ENCODE measurements around the gene LRRC40.

The LRRC40 gene

DNA sequence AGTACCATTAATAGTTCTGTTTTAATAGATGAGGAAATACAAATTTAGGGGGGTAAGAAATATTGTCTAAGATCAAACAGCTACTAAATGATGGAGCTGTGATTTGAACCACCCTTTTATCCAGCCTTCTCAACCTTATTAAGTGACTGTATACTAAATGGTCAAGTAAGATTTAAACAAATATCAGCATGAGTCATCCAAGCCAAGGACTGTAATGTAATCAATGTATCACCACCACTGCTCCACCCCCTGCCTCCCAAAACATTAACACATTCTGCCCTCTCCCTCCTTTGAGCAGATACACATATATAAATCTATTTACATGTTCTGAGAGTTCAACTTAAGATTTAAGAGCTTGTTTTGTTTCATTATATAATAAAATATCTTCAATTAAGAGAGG lies 58.9 kb downstream of the LRRC40 start:
- Histone ChIP-seq H3K27ac (ENCODE audit: extremely low read depth, low read depth, low read length) (no peak overlapping the region), H3K4me1 (ENCODE audit: control insufficient read depth, insufficient read depth, low read length) (no peaks in the 10 kb centered on the region), H3K9me3 (ENCODE audit: control insufficient read depth, insufficient read depth, low read depth, low read length) (no peaks in the 10 kb centered on the region), H3K4me3 (ENCODE audit: low read depth, low read length) (no peak overlapping the region), H3K36me3 (ENCODE audit: control insufficient read depth in 2 of 2, insufficient read depth in 1 of 2, low read length in 2 of 2) (peaks cover 12 to 16% of the 10 kb centered on the region in 2 experiments)
- no peak for TF ChIP-seq SETDB1 (IDR thresholded peaks at IDR 0.05; ENCODE audit: insufficient read length, low read length)
- TF ChIP-seq, protein P1, sequence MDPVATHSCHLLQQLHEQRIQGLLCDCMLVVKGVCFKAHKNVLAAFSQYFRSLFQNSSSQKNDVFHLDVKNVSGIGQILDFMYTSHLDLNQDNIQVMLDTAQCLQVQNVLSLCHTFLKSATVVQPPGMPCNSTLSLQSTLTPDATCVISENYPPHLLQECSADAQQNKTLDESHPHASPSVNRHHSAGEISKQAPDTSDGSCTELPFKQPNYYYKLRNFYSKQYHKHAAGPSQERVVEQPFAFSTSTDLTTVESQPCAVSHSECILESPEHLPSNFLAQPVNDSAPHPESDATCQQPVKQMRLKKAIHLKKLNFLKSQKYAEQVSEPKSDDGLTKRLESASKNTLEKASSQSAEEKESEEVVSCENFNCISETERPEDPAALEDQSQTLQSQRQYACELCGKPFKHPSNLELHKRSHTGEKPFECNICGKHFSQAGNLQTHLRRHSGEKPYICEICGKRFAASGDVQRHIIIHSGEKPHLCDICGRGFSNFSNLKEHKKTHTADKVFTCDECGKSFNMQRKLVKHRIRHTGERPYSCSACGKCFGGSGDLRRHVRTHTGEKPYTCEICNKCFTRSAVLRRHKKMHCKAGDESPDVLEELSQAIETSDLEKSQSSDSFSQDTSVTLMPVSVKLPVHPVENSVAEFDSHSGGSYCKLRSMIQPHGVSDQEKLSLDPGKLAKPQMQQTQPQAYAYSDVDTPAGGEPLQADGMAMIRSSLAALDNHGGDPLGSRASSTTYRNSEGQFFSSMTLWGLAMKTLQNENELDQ (tag by site-specific recombination; IDR thresholded peaks at IDR 0.05; ENCODE audit: low read depth) = no peak
- TF ChIP-seq KLF1 (tag by site-specific recombination; IDR thresholded peaks at IDR 0.05) = no peak
- TF ChIP-seq, protein P2, sequence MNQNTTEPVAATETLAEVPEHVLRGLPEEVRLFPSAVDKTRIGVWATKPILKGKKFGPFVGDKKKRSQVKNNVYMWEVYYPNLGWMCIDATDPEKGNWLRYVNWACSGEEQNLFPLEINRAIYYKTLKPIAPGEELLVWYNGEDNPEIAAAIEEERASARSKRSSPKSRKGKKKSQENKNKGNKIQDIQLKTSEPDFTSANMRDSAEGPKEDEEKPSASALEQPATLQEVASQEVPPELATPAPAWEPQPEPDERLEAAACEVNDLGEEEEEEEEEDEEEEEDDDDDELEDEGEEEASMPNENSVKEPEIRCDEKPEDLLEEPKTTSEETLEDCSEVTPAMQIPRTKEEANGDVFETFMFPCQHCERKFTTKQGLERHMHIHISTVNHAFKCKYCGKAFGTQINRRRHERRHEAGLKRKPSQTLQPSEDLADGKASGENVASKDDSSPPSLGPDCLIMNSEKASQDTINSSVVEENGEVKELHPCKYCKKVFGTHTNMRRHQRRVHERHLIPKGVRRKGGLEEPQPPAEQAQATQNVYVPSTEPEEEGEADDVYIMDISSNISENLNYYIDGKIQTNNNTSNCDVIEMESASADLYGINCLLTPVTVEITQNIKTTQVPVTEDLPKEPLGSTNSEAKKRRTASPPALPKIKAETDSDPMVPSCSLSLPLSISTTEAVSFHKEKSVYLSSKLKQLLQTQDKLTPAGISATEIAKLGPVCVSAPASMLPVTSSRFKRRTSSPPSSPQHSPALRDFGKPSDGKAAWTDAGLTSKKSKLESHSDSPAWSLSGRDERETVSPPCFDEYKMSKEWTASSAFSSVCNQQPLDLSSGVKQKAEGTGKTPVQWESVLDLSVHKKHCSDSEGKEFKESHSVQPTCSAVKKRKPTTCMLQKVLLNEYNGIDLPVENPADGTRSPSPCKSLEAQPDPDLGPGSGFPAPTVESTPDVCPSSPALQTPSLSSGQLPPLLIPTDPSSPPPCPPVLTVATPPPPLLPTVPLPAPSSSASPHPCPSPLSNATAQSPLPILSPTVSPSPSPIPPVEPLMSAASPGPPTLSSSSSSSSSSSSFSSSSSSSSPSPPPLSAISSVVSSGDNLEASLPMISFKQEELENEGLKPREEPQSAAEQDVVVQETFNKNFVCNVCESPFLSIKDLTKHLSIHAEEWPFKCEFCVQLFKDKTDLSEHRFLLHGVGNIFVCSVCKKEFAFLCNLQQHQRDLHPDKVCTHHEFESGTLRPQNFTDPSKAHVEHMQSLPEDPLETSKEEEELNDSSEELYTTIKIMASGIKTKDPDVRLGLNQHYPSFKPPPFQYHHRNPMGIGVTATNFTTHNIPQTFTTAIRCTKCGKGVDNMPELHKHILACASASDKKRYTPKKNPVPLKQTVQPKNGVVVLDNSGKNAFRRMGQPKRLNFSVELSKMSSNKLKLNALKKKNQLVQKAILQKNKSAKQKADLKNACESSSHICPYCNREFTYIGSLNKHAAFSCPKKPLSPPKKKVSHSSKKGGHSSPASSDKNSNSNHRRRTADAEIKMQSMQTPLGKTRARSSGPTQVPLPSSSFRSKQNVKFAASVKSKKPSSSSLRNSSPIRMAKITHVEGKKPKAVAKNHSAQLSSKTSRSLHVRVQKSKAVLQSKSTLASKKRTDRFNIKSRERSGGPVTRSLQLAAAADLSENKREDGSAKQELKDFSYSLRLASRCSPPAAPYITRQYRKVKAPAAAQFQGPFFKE (tag by site-specific recombination; IDR thresholded peaks at IDR 0.05; ENCODE audit: borderline replicate concordance) = no peak
- no peak for TF ChIP-seq ZNF76 (tag by site-specific recombination; IDR thresholded peaks at IDR 0.05; ENCODE audit: borderline replicate concordance, low read depth)
- TF ChIP-seq, protein P3, sequence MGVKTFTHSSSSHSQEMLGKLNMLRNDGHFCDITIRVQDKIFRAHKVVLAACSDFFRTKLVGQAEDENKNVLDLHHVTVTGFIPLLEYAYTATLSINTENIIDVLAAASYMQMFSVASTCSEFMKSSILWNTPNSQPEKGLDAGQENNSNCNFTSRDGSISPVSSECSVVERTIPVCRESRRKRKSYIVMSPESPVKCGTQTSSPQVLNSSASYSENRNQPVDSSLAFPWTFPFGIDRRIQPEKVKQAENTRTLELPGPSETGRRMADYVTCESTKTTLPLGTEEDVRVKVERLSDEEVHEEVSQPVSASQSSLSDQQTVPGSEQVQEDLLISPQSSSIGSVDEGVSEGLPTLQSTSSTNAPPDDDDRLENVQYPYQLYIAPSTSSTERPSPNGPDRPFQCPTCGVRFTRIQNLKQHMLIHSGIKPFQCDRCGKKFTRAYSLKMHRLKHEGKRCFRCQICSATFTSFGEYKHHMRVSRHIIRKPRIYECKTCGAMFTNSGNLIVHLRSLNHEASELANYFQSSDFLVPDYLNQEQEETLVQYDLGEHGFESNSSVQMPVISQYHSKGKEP (tag by site-specific recombination; IDR thresholded peaks at IDR 0.05) = no peak
- no peak for TF ChIP-seq ZNF785 (tag by site-specific recombination; IDR thresholded peaks at IDR 0.05)
- no peak for TF ChIP-seq MZF1 (tag by site-specific recombination; IDR thresholded peaks at IDR 0.05; ENCODE audit: borderline replicate concordance)
- no peak for TF ChIP-seq ZNF311 (tag by site-specific recombination; IDR thresholded peaks at IDR 0.05; ENCODE audit: borderline replicate concordance)
- no peak for TF ChIP-seq KLF7 (tag by site-specific recombination; IDR thresholded peaks at IDR 0.05; ENCODE audit: borderline replicate concordance)
- TF ChIP-seq REPIN1 (tag by site-specific recombination; IDR thresholded peaks at IDR 0.05; ENCODE audit: low read depth) = no peak
- no peak for TF ChIP-seq ZFP41 (tag by site-specific recombination; IDR thresholded peaks at IDR 0.05; ENCODE audit: borderline replicate concordance)
- no peak for TF ChIP-seq KLF16 (tag by site-specific recombination; IDR thresholded peaks at IDR 0.05)
- TF ChIP-seq SALL2 (tag by site-specific recombination; IDR thresholded peaks at IDR 0.05; ENCODE audit: borderline replicate concordance) = no peak
- no peak for TF ChIP-seq ZNF37A (tag by site-specific recombination; IDR thresholded peaks at IDR 0.05)
- TF ChIP-seq, protein P4, sequence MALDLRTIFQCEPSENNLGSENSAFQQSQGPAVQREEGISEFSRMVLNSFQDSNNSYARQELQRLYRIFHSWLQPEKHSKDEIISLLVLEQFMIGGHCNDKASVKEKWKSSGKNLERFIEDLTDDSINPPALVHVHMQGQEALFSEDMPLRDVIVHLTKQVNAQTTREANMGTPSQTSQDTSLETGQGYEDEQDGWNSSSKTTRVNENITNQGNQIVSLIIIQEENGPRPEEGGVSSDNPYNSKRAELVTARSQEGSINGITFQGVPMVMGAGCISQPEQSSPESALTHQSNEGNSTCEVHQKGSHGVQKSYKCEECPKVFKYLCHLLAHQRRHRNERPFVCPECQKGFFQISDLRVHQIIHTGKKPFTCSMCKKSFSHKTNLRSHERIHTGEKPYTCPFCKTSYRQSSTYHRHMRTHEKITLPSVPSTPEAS (tag by site-specific recombination; IDR thresholded peaks at IDR 0.05) = no peak
- no peak for TF ChIP-seq ZNF394 (tag by site-specific recombination; IDR thresholded peaks at IDR 0.05; ENCODE audit: borderline replicate concordance)
- no peak for TF ChIP-seq ZNF416 (tag by site-specific recombination; IDR thresholded peaks at IDR 0.05)
- no peak for TF ChIP-seq ZNF521 (tag by site-specific recombination; IDR thresholded peaks at IDR 0.05)
- ChIA-PET POLR2A (no interaction called here), CTCF (interaction anchor here (0.5 to 1.7 kb wide), 3 partner anchors 13 to 140 kb away, joined by 3 to 5 read pairs (median 3); no protein-coding TSS in a partner anchor)

All from HEK293 (cell line).